ENCODE measurements around the gene CD59. TPM values are rescaled to one million over a fixed set of nuclear protein-coding genes. Genes with fewer than 3 reads are reported as not detected.

Gene CD59
- total and polyA plus RNA-seq, 9 of the 15 experiments (the other 6 are each of a cell fraction or from before 2014, with no cell fraction given) = 38.1 to 338 (median 173) TPM

DNA sequence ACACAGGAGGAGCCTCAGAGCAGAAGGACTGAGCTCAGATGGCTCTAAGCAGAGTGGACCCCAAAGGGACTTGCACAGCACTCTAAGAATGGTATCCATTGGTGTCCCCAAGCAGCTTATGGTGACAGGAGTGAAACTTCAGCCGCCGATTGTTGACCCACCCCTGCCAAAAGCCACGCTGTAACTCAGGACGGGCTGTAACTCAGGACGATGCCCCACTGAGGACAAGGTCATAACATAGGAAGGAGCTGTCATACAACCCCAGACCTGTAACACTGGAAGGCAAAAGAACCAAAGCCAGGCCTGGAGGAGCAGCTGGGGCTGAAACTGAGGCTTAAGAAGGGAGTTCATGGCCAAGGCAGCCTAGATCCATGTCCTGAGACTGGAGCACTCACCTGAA lies 14.2 kb downstream of the CD59 start:
- H3K27ac ChIP-seq (ENCODE audit: extremely low read depth, low read depth, low read length) = peak overlapping the region; percentile 64; the same call in 2 of the 3 replicates
- ChIA-PET CTCF (ENCODE audit: low intra/inter-chr PET ratio) (interaction anchor here (0.6 kb wide), 1 partner anchor 9 kb away, joined by 3 read pairs; no protein-coding TSS in a partner anchor), POLR2A (interaction anchor here (0.6 to 1.8 kb wide), 4 partner anchors 11 to 22 kb away, joined by 3 to 10 read pairs (median 4); partner anchors contain the start of gene CD59)
- no peak for DNase-seq (ENCODE audit: extremely low read depth in 1 of 4, low spot score in 3 of 4)
- 91% methylated on average over 5 of the region's 5 CpGs for WGBS (ENCODE audit: insufficient coverage, low coverage, missing lambda C conversion rate)
- H3K36me3 ChIP-seq (ENCODE audit: control insufficient read depth, insufficient read depth, low read length) = peaks cover 63% of the 10 kb centered on the region
- no peak overlapping the region for H3K4me3 ChIP-seq
- no peak overlapping the region for H2AFZ ChIP-seq (ENCODE audit: low read depth, low read length)
- H3K9ac ChIP-seq (ENCODE audit: insufficient read depth in 1 of 2, low read depth in 2 of 2, low read length in 2 of 2) = no peak overlapping the region; a peak in 1 of 4 replicates
- no peaks in the 10 kb centered on the region for H3K27me3 ChIP-seq (ENCODE audit: control insufficient read depth in 2 of 2, insufficient read depth in 2 of 2, low read length in 2 of 2)
- ATAC-seq = no peak
- H3K4me2 ChIP-seq (ENCODE audit: insufficient read depth, low read length) = peak overlapping the region; percentile 61; the same call in 1 of the 2 replicates
- FAIRE-seq = no peak
- peaks cover 30% of the 10 kb centered on the region for H4K20me1 ChIP-seq (replicated peaks; ENCODE audit: control insufficient read depth, insufficient read depth, low read length)
- H3K79me2 ChIP-seq (ENCODE audit: control insufficient read depth, insufficient read depth, low read length) = peaks cover 60% of the 10 kb centered on the region
- no peaks in the 10 kb centered on the region for H3K9me3 ChIP-seq (replicated peaks; ENCODE audit: control insufficient read depth, insufficient read depth, low read depth, low read length)
- peaks cover 10% of the 10 kb centered on the region for H3K9me1 ChIP-seq (ENCODE audit: control insufficient read depth, insufficient read depth, low read length)
- intact Hi-C loops (cut with micrococcal nuclease) = loop anchor here (2.0 kb wide), 1 partner anchor 15 kb away; the partner anchor contains the start of gene CD59
- no peak for TF ChIP-seq MCM7 (IDR thresholded peaks at IDR 0.05)
- TF ChIP-seq, protein P1, sequence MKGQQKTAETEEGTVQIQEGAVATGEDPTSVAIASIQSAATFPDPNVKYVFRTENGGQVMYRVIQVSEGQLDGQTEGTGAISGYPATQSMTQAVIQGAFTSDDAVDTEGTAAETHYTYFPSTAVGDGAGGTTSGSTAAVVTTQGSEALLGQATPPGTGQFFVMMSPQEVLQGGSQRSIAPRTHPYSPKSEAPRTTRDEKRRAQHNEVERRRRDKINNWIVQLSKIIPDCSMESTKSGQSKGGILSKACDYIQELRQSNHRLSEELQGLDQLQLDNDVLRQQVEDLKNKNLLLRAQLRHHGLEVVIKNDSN (CRISPR knock-in tag; IDR thresholded peaks at IDR 0.05) = 0 out of 2 replicates have a peak, but pooled peaks have one; percentile 2
- H3K4me1 ChIP-seq (replicated peaks in 1 of 2; ENCODE audit: control insufficient read depth in 2 of 2, insufficient read depth in 2 of 2, low read length in 2 of 2) = peaks cover 24 to 36% of the 10 kb centered on the region in 2 experiments
- in situ Hi-C loops (cut with MboI) = no loop called here
- no TSS peak for BruUV-seq (replicated peaks)

DNA sequence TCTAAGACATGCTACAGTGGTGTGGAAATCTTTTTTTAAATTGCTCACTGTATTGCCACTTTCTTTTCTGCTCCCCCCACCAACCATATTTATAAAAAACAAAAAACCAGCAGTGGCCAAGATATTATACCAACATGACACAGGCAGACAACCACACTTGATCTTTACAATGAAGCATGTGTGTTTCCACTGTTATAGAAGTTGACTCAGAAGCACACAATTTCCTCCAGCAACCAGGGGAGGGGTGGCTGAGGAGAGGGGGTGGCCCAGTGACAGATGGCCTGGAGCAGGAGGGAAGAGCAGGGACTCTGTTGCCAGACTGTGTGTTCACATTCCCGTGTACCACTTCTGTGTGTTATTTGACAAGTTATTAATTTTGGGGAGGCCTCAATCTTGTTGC lies 14.8 kb downstream of the CD59 start:
- 55% methylated on average over 1 of the region's 1 CpG for whole genome bisulfite sequencing (ENCODE audit: insufficient coverage, low coverage, missing lambda C conversion rate)
- DNase-seq (ENCODE audit: extremely low read depth in 1 of 4, low spot score in 3 of 4) = no peak
- Histone ChIP-seq H3K36me3 (ENCODE audit: control insufficient read depth, insufficient read depth, low read length) (peaks cover 69% of the 10 kb centered on the region), H2AFZ (ENCODE audit: low read depth, low read length) (no peak overlapping the region), H4K20me1 (replicated peaks; ENCODE audit: control insufficient read depth, insufficient read depth, low read length) (peaks cover 30% of the 10 kb centered on the region), H3K4me1 (replicated peaks in 1 of 2; ENCODE audit: control insufficient read depth in 2 of 2, insufficient read depth in 2 of 2, low read length in 2 of 2) (peaks cover 24 to 36% of the 10 kb centered on the region in 2 experiments), H3K4me3 (no peak overlapping the region), H3K79me2 (ENCODE audit: control insufficient read depth, insufficient read depth, low read length) (peaks cover 57% of the 10 kb centered on the region), H3K9me1 (ENCODE audit: control insufficient read depth, insufficient read depth, low read length) (peaks cover 10% of the 10 kb centered on the region), H3K4me2 (ENCODE audit: insufficient read depth, low read length) (no peak overlapping the region), H3K9ac (ENCODE audit: insufficient read depth in 1 of 2, low read depth in 2 of 2, low read length in 2 of 2) (no peak overlapping the region), H3K27ac (ENCODE audit: extremely low read depth, low read depth, low read length) (no peak overlapping the region), H3K27me3 (ENCODE audit: control insufficient read depth in 2 of 2, insufficient read depth in 2 of 2, low read length in 2 of 2) (no peaks in the 10 kb centered on the region), H3K9me3 (replicated peaks; ENCODE audit: control insufficient read depth, insufficient read depth, low read depth, low read length) (no peaks in the 10 kb centered on the region)
- intact Hi-C loops (cut with micrococcal nuclease) = no loop called here
- no peak for ATAC-seq
- ChIA-PET POLR2A (interaction anchor here (1.4 to 1.8 kb wide), 2 partner anchors 13 to 15 kb away, joined by 6 to 10 read pairs; partner anchors contain the start of gene CD59), CTCF (ENCODE audit: low intra/inter-chr PET ratio) (interaction anchor here (0.6 kb wide), 1 partner anchor 9 kb away, joined by 3 read pairs; no protein-coding TSS in a partner anchor)
- in situ Hi-C loops (cut with MboI) = no loop called here
- BruUV-seq (replicated peaks) = no TSS peak
- no peak for FAIRE-seq
- TF ChIP-seq PTBP1 (IDR thresholded peaks at IDR 0.05; ENCODE audit: low read depth, low read length) (no peak), YBX1 (IDR thresholded peaks at IDR 0.05) (no peak), CBFA2T3 (IDR thresholded peaks at IDR 0.05) (no peak), HIVEP1 (CRISPR knock-in tag; IDR thresholded peaks at IDR 0.05) (no peak), ZNF408 (CRISPR knock-in tag; IDR thresholded peaks at IDR 0.05; ENCODE audit: low read depth) (no peak), TAF9B (IDR thresholded peaks at IDR 0.05; ENCODE audit: partially characterized antibody) (no peak), GABPB1 (CRISPR knock-in tag; IDR thresholded peaks at IDR 0.05) (no peak), POLR2AphosphoS5 (IDR thresholded peaks at IDR 0.05; ENCODE audit: control insufficient read depth, insufficient read depth, low read depth, low read length) (no peak), BCL6 (CRISPR knock-in tag; IDR thresholded peaks at IDR 0.05) (no peak)
- TF ChIP-seq, protein P2, sequence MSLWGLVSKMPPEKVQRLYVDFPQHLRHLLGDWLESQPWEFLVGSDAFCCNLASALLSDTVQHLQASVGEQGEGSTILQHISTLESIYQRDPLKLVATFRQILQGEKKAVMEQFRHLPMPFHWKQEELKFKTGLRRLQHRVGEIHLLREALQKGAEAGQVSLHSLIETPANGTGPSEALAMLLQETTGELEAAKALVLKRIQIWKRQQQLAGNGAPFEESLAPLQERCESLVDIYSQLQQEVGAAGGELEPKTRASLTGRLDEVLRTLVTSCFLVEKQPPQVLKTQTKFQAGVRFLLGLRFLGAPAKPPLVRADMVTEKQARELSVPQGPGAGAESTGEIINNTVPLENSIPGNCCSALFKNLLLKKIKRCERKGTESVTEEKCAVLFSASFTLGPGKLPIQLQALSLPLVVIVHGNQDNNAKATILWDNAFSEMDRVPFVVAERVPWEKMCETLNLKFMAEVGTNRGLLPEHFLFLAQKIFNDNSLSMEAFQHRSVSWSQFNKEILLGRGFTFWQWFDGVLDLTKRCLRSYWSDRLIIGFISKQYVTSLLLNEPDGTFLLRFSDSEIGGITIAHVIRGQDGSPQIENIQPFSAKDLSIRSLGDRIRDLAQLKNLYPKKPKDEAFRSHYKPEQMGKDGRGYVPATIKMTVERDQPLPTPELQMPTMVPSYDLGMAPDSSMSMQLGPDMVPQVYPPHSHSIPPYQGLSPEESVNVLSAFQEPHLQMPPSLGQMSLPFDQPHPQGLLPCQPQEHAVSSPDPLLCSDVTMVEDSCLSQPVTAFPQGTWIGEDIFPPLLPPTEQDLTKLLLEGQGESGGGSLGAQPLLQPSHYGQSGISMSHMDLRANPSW (CRISPR knock-in tag; IDR thresholded peaks at IDR 0.05) = no peak

All from K562 (cell line).